Measurements from ENCODE around the gene ASTN2.
A peak's percentile ranks its signal among the peaks of the same experiment; 100 is the strongest.
"Not testable (repeated sequence)": the region's sequence is repeated elsewhere in the genome, so short reads cannot be mapped to it uniquely, and the experiment has no call there.

ASTN2 gene

GRCh38 chr9:116701940-116702642, 712.8 kb downstream of the ASTN2 start:
- no peak for DNase-seq (ENCODE audit: low spot score)

- DNase-seq (ENCODE audit: low spot score), result no peak
Observed at GRCh38 chr9:116700882-116701865, 713.7 kb downstream of the ASTN2 start.

GRCh38 chr9:116700279-116700678, 714.6 kb downstream of the ASTN2 start:
- DNase-seq (ENCODE audit: low spot score), result no peak

GRCh38 chr9:116697887-116698286, 717.0 kb downstream of the ASTN2 start:
- DNase-seq (ENCODE audit: low spot score), result peak; percentile 21

- DNase-seq (ENCODE audit: low spot score), result no peak
Observed at GRCh38 chr9:116697362-116697761, 717.5 kb downstream of the ASTN2 start.

GRCh38 chr9:116695438-116695837, 719.4 kb downstream of the ASTN2 start:
- DNase-seq (ENCODE audit: low spot score), result no peak

GRCh38 chr9:116694785-116695291, 720.0 kb downstream of the ASTN2 start:
- no peak for DNase-seq (ENCODE audit: low spot score)

- DNase-seq (ENCODE audit: low spot score), result no peak
Observed at GRCh38 chr9:116693233-116693731, 721.6 kb downstream of the ASTN2 start.

GRCh38 chr9:116692616-116693015, 722.2 kb downstream of the ASTN2 start:
- DNase-seq (ENCODE audit: low spot score), result no peak

- no peak for DNase-seq (ENCODE audit: low spot score)
Observed at GRCh38 chr9:116691607-116692006, 723.2 kb downstream of the ASTN2 start.

GRCh38 chr9:116690805-116691204, 724.1 kb downstream of the ASTN2 start:
- DNase-seq (ENCODE audit: low spot score), result not testable (repeated sequence)

GRCh38 chr9:116689486-116690032, 725.3 kb downstream of the ASTN2 start:
- no peak for DNase-seq (ENCODE audit: low spot score)

- no peak for DNase-seq (ENCODE audit: low spot score)
Observed at GRCh38 chr9:116688806-116689485, 725.9 kb downstream of the ASTN2 start.

GRCh38 chr9:116687754-116688135, 727.1 kb downstream of the ASTN2 start:
- no peak for DNase-seq (ENCODE audit: low spot score)

GRCh38 chr9:116687074-116687753, 727.6 kb downstream of the ASTN2 start, which contains the start of gene TRIM32:
Gene TRIM32, plus strand, starts transcription at chr9:116687305. Its CDS starts 10,438 bp downstream, at chr9:116697743.
- peak; percentile 90 for DNase-seq (ENCODE audit: low spot score)

- DNase-seq (ENCODE audit: low spot score), result no peak
Observed at GRCh38 chr9:116686693-116687073, 728.2 kb downstream of the ASTN2 start.

- DNase-seq (ENCODE audit: low spot score), result no peak
Observed at GRCh38 chr9:116686135-116686534, 728.7 kb downstream of the ASTN2 start.

- DNase-seq (ENCODE audit: low spot score), result no peak
Observed at GRCh38 chr9:116685166-116685565, 729.7 kb downstream of the ASTN2 start.

GRCh38 chr9:116683535-116683934, 731.3 kb downstream of the ASTN2 start:
- no peak for DNase-seq (ENCODE audit: low spot score)

GRCh38 chr9:116674210-116674980, 740.5 kb downstream of the ASTN2 start:
- no peak for DNase-seq (ENCODE audit: low spot score)
